IPS DF 6.9 (cell line): ENCODE data around the gene STH.

ENCODE experiments used
- DNase-seq: peaks from one replicate; pipeline ENCODE4 v3.0.0-alpha.2; 2013; ENCODE audit warnings: low read depth, low spot score
- H3K27ac ChIP-seq: one replicate; pipeline ENCODE4 v1.5.1; 2013; ENCODE audit warnings: low read length, control low read depth
- H3K27me3 ChIP-seq: 2 replicates; pipeline ENCODE4 v1.6.1; 2013; ENCODE audit warnings: mild to moderate bottlenecking, low read length; ENCODE audit not compliant: control insufficient read depth, insufficient read depth
- H3K36me3 ChIP-seq: 2 replicates; pipeline ENCODE4 v1.6.1; 2013; ENCODE audit warnings: low read length; ENCODE audit not compliant: control insufficient read depth, insufficient read depth
- H3K4me1 ChIP-seq: 2 replicates; pipeline ENCODE4 v1.6.1; 2013; ENCODE audit warnings: low read length; ENCODE audit not compliant: control insufficient read depth, insufficient read depth
- H3K4me3 ChIP-seq: 2 replicates; pipeline ENCODE4 v1.5.1; 2013; ENCODE audit warnings: mild to moderate bottlenecking, low read length
- H3K9me3 ChIP-seq: 2 replicates; pipeline ENCODE4 v1.6.1; 2013; ENCODE audit warnings: low read length, inconsistent platforms; ENCODE audit not compliant: control insufficient read depth, insufficient read depth
- WGBS: extraction: QIAGEN DNeasy Blood & Tissue Kit; methylation state at CpG from one replicate; pipeline ENCODE4 v1.1.7; 2013; ENCODE audit warnings: mixed read lengths, missing lambda C conversion rate; ENCODE audit not compliant: insufficient read length, insufficient coverage; 5-methylcytosine and 5-hydroxymethylcytosine counted together

The STH gene

DNA sequence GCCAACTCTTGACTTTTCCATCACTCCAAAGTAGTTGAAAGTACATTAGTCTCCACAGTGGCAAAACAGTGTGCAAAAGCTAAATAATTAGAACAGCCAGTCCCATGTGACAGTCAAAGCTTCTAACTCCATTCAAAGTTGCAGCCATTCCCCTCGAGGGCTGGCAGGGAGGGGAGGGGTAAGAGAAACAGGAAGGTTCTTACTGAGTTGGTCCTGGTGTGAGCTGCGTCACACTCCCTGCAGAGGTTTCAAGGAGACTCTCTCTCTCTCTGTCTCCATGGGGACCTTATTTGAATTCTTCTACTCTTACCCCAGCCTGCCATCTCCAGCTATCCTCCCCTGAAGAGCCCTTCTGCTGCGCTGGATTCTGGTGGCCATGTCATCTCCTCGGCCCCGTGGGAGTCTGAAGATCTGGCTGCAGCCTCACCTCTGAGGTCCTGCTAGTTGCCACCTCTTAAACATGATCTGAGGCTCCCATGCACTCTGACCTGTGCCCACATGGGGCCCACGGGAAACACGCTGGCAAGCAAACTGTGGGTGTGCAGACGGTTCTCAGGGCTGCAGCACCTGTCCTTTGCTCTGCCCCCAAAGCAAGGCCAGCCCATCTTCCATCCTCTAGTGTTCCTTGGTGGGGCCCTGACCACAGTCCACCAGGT is 23.3 kb upstream of the STH start:
- Histone ChIP-seq H3K36me3 (no peaks in the 10 kb centered on the region), H3K27me3 (no peaks in the 10 kb centered on the region), H3K9me3 (no peaks in the 10 kb centered on the region), H3K4me1 (no peaks in the 10 kb centered on the region), H3K4me3 (no peak overlapping the region), H3K27ac (no peak overlapping the region)
- no CpG with 5 or more reads among the region's 8 CpGs for WGBS
- DNase-seq: no peak

DNA sequence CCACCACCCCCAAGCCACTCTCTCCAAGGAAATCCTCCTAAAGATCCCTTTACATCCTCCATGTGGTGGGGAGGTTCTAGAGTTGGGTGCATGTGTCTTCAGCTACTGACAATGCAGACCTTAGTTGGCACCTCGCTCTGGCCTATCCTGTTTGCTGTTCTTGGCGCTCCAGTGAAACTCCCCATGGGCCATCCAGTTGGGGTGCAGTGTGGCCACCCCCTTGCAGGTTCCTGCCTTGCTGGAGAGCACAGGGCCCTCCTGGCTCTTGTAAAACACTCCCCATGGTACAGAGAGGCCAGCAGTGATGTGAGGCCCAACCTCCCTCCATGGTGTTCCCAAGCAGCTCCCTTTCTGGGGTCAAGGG is 22.7 kb upstream of the STH start:
- Histone ChIP-seq H3K4me1 (no peaks in the 10 kb centered on the region), H3K4me3 (no peak overlapping the region), H3K36me3 (no peaks in the 10 kb centered on the region), H3K27me3 (no peaks in the 10 kb centered on the region), H3K9me3 (no peaks in the 10 kb centered on the region), H3K27ac (no peak overlapping the region)
- no peak for DNase-seq
- no CpG with 5 or more reads among the region's 2 CpGs for WGBS

DNA sequence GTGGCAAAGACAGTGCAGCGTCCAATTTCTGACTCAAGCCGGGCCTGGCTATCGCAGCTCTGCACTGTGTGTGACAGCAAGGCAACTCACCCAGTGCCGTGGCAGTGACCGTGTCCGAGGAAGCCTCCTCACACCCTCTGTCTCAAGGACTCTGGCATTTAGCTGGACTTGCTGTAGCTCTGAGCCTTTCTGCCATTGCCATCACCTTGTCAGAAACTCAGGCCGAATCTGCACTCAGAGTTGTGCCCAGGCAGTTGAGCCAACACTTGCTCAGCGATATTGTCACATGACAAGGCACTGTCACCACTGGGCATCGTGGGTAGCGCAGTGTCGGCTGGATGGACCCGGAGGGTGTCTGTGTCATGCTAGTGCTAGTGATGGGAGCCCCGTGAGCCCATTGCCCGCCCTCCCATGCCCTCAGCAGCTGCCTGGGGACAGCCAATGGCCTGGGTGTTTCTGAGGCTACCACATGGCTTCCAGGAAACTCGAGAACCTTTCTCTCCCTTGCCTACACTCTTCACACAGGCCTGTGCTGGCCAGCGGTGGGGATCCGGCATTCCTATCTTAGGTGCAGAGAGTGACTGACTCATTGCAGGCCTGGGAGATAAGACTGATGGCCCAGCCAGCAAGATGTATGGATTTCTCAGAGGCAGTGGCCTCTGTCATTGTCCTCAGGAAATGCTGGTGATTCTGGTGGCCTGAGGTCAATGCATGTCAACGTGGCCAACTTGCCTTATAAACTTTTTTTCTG is 22.1 kb upstream of the STH start:
- Histone ChIP-seq H3K27me3 (no peaks in the 10 kb centered on the region), H3K27ac (no peak overlapping the region), H3K4me3 (no peak overlapping the region), H3K36me3 (no peaks in the 10 kb centered on the region), H3K4me1 (no peaks in the 10 kb centered on the region), H3K9me3 (no peaks in the 10 kb centered on the region)
- no peak for DNase-seq
- no CpG with 5 or more reads among the region's 18 CpGs for WGBS

- no peaks in the 10 kb centered on the region for H3K27me3 ChIP-seq
- DNase-seq: no peak
- H3K36me3 ChIP-seq: no peaks in the 10 kb centered on the region
- H3K4me1 ChIP-seq: no peaks in the 10 kb centered on the region
- WGBS: no CpG with 5 or more reads among the region's 4 CpGs
- no peaks in the 10 kb centered on the region for H3K9me3 ChIP-seq
- no peak overlapping the region for H3K4me3 ChIP-seq
- no peak overlapping the region for H3K27ac ChIP-seq
These were observed 21.6 kb upstream of the STH start for GRCh38 chr17:45977506-45977824.

GRCh38 chr17:45977976-45978626 is 20.9 kb upstream of the STH start:
- H3K27me3 ChIP-seq: no peaks in the 10 kb centered on the region
- no peaks in the 10 kb centered on the region for H3K36me3 ChIP-seq
- no CpG with 5 or more reads among the region's 3 CpGs for WGBS
- H3K4me3 ChIP-seq: no peak overlapping the region
- H3K9me3 ChIP-seq: no peaks in the 10 kb centered on the region
- H3K4me1 ChIP-seq: no peaks in the 10 kb centered on the region
- H3K27ac ChIP-seq: no peak overlapping the region
- DNase-seq: no peak

DNA sequence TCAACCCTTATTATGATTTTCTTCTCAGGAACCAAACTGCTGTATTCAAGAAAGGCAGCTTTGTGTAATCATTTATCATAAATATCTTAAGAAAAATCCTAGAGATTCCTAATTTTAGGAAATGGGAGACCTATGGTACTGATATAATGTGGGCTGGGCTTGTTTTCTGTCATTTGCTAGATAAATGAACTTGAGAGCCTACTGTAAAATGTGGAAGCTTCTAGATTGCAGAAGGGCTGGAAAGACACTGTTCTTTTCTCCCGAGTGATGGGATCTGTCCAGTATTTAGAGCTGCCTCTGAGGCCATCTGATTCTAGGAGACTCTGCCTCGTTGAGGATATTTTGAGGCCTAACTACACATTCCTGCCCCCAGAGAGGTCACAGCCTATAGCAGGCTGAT is 19.9 kb upstream of the STH start:
- H3K27me3 ChIP-seq: no peaks in the 10 kb centered on the region
- no peak for DNase-seq
- H3K4me3 ChIP-seq: no peak overlapping the region
- H3K27ac ChIP-seq: no peak overlapping the region
- no peaks in the 10 kb centered on the region for H3K36me3 ChIP-seq
- H3K4me1 ChIP-seq: no peaks in the 10 kb centered on the region
- H3K9me3 ChIP-seq: no peaks in the 10 kb centered on the region
- WGBS: no CpG with 5 or more reads among the region's 2 CpGs

GRCh38 chr17:45980855-45981254 is 18.2 kb upstream of the STH start:
- Histone ChIP-seq H3K27me3 (no peaks in the 10 kb centered on the region), H3K36me3 (no peaks in the 10 kb centered on the region), H3K4me1 (0 out of 2 replicates have a peak, but pooled peaks cover 2% of the 10 kb centered on the region), H3K27ac (no peak overlapping the region), H3K4me3 (no peak overlapping the region), H3K9me3 (no peaks in the 10 kb centered on the region)
- no peak for DNase-seq
- no CpG with 5 or more reads among the region's 6 CpGs for WGBS

- Histone ChIP-seq H3K27ac (no peak overlapping the region), H3K27me3 (no peaks in the 10 kb centered on the region), H3K36me3 (no peaks in the 10 kb centered on the region), H3K4me1 (0 out of 2 replicates have a peak, but pooled peaks cover 2% of the 10 kb centered on the region), H3K4me3 (no peak overlapping the region), H3K9me3 (no peaks in the 10 kb centered on the region)
- no peak for DNase-seq
- WGBS: no CpG with 5 or more reads among the region's 7 CpGs
These were observed 17.7 kb upstream of the STH start for GRCh38 chr17:45981306-45981705.

DNA sequence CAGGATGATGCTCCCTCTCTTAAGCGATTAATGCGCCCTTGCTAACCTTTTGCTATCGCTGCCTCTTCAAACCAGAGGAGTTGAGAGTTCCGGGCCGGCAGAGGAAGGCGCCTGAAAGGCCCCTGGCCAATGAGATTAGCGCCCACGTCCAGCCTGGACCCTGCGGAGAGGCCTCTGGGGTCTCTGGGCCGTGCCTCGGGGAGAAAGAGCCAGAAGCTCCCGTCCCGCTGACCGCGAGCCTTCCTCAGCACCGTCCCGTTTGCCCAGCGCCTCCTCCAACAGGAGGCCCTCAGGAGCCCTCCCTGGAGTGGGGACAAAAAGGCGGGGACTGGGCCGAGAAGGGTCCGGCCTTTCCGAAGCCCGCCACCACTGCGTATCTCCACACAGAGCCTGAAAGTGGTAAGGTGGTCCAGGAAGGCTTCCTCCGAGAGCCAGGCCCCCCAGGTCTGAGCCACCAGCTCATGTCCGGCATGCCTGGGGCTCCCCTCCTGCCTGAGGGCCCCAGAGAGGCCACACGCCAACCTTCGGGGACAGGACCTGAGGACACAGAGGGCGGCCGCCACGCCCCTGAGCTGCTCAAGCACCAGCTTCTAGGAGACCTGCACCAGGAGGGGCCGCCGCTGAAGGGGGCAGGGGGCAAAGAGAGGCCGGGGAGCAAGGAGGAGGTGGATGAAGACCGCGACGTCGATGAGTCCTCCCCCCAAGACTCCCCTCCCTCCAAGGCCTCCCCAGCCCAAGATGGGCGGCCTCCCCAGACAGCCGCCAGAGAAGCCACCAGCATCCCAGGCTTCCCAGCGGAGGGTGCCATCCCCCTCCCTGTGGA is 16.0 kb upstream of the STH start:
- H3K9me3 ChIP-seq: no peaks in the 10 kb centered on the region
- 0 out of 2 replicates have a peak, but pooled peaks cover 2% of the 10 kb centered on the region for H3K4me1 ChIP-seq
- H3K27ac ChIP-seq: no peak overlapping the region
- no peaks in the 10 kb centered on the region for H3K27me3 ChIP-seq
- no peak overlapping the region for H3K4me3 ChIP-seq
- WGBS: no CpG with 5 or more reads among the region's 41 CpGs
- no peak for DNase-seq
- no peaks in the 10 kb centered on the region for H3K36me3 ChIP-seq

- H3K27me3 ChIP-seq: no peaks in the 10 kb centered on the region
- whole genome bisulfite sequencing: no CpG with 5 or more reads among the region's 31 CpGs
- no peaks in the 10 kb centered on the region for H3K9me3 ChIP-seq
- H3K4me1 ChIP-seq: 0 out of 2 replicates have a peak, but pooled peaks cover 2% of the 10 kb centered on the region
- DNase-seq: no peak
- no peaks in the 10 kb centered on the region for H3K36me3 ChIP-seq
- H3K27ac ChIP-seq: no peak overlapping the region
- no peak overlapping the region for H3K4me3 ChIP-seq
These were observed 15.3 kb upstream of the STH start for GRCh38 chr17:45983614-45984310.
